Measurements from ENCODE around the gene CCNK.

The CCNK gene

GRCh38 chr14:99512110-99512449, 30.9 kb downstream of the CCNK start:
- Histone ChIP-seq H3K79me2 (ENCODE audit: control insufficient read depth, low read length) (no peaks in the 10 kb centered on the region), H3K4me3 (ENCODE audit: low read length) (no peak overlapping the region), H4K20me1 (ENCODE audit: control insufficient read depth, insufficient read depth, low read depth, low read length) (no peaks in the 10 kb centered on the region), H3K4me1 (ENCODE audit: control insufficient read depth, low read length) (no peaks in the 10 kb centered on the region), H3K9me2 (replicated peaks; ENCODE audit: control insufficient read depth, low read length) (no peaks in the 10 kb centered on the region), H3K27me3 (ENCODE audit: control insufficient read depth, low read length) (no peaks in the 10 kb centered on the region), H3K36me3 (ENCODE audit: control insufficient read depth, low read length) (peaks cover 23% of the 10 kb centered on the region), H3F3A (ENCODE audit: control insufficient read depth, insufficient read depth) (peaks cover 5% of the 10 kb centered on the region; the same call in 1 of the 2 replicates), H3K4me2 (ENCODE audit: low read length) (no peak overlapping the region), H3K27ac (ENCODE audit: low read depth, low read length) (no peak overlapping the region), H3K9me3 (ENCODE audit: control insufficient read depth, insufficient read depth, low read length) (no peaks in the 10 kb centered on the region)
- TF ChIP-seq CTCF (IDR thresholded peaks at IDR 0.05; ENCODE audit: low read depth, low read length, poor library complexity, severe bottlenecking) (no peak), EZH2phosphoT487 (IDR thresholded peaks at IDR 0.05; ENCODE audit: borderline replicate concordance, low read length) (no peak)

- no peaks in the 10 kb centered on the region for H3K27me3 ChIP-seq (ENCODE audit: control insufficient read depth, low read length)
- no peak overlapping the region for H3K27ac ChIP-seq (ENCODE audit: low read depth, low read length)
- H3K36me3 ChIP-seq (ENCODE audit: control insufficient read depth, low read length) = peaks cover 17% of the 10 kb centered on the region
- H3K79me2 ChIP-seq (ENCODE audit: control insufficient read depth, low read length) = no peaks in the 10 kb centered on the region
- no peaks in the 10 kb centered on the region for H3K4me1 ChIP-seq (ENCODE audit: control insufficient read depth, low read length)
- no peaks in the 10 kb centered on the region for H4K20me1 ChIP-seq (ENCODE audit: control insufficient read depth, insufficient read depth, low read depth, low read length)
- H3F3A ChIP-seq (ENCODE audit: control insufficient read depth, insufficient read depth) = peaks cover 5% of the 10 kb centered on the region; the same call in 1 of the 2 replicates
- H3K9me3 ChIP-seq (ENCODE audit: control insufficient read depth, insufficient read depth, low read length) = no peaks in the 10 kb centered on the region
- no peak overlapping the region for H3K4me2 ChIP-seq (ENCODE audit: low read length)
- TF ChIP-seq EZH2phosphoT487 (IDR thresholded peaks at IDR 0.05; ENCODE audit: borderline replicate concordance, low read length) (no peak), CTCF (IDR thresholded peaks at IDR 0.05; ENCODE audit: low read depth, low read length, poor library complexity, severe bottlenecking) (no peak)
- H3K4me3 ChIP-seq (ENCODE audit: low read length) = no peak overlapping the region
- H3K9me2 ChIP-seq (replicated peaks; ENCODE audit: control insufficient read depth, low read length) = no peaks in the 10 kb centered on the region
Measured at GRCh38 chr14:99512571-99513182, 31.5 kb downstream of the CCNK start.

- no peak overlapping the region for H3K27ac ChIP-seq (ENCODE audit: low read depth, low read length)
- H3K79me2 ChIP-seq (ENCODE audit: control insufficient read depth, low read length) = no peaks in the 10 kb centered on the region
- H3K4me1 ChIP-seq (ENCODE audit: control insufficient read depth, low read length) = no peaks in the 10 kb centered on the region
- no peak overlapping the region for H3K4me3 ChIP-seq (ENCODE audit: low read length)
- peaks cover 5% of the 10 kb centered on the region; the same call in 1 of the 2 replicates for H3F3A ChIP-seq (ENCODE audit: control insufficient read depth, insufficient read depth)
- no peaks in the 10 kb centered on the region for H4K20me1 ChIP-seq (ENCODE audit: control insufficient read depth, insufficient read depth, low read depth, low read length)
- H3K36me3 ChIP-seq (ENCODE audit: control insufficient read depth, low read length) = peaks cover 12% of the 10 kb centered on the region
- no peaks in the 10 kb centered on the region for H3K27me3 ChIP-seq (ENCODE audit: control insufficient read depth, low read length)
- H3K9me2 ChIP-seq (replicated peaks; ENCODE audit: control insufficient read depth, low read length) = no peaks in the 10 kb centered on the region
- H3K9me3 ChIP-seq (ENCODE audit: control insufficient read depth, insufficient read depth, low read length) = no peaks in the 10 kb centered on the region
- TF ChIP-seq CTCF (IDR thresholded peaks at IDR 0.05; ENCODE audit: low read depth, low read length, poor library complexity, severe bottlenecking) = no peak
- no peak for TF ChIP-seq EZH2phosphoT487 (IDR thresholded peaks at IDR 0.05; ENCODE audit: borderline replicate concordance, low read length)
- no peak overlapping the region for H3K4me2 ChIP-seq (ENCODE audit: low read length)
Measured at GRCh38 chr14:99513183-99513694, 32.0 kb downstream of the CCNK start.
